ENCODE measurements around the gene SLC25A21.
"Not testable (repeated sequence)": the region's sequence is repeated elsewhere in the genome, so short reads cannot be mapped to it uniquely, and the experiment has no call there.

Gene SLC25A21

GRCh38 chr14:36862237-36862636, 310.2 kb downstream of the SLC25A21 start:
- ATAC-seq, H3K9me3 Mint-ChIP-seq, H3K4me3 Mint-ChIP-seq, H3K27ac Mint-ChIP-seq, H3K27me3 Mint-ChIP-seq, H3K36me3 Mint-ChIP-seq, H3K4me1 Mint-ChIP-seq: not testable (repeated sequence)

GRCh38 chr14:36860831-36861230, 311.6 kb downstream of the SLC25A21 start:
- Mint-ChIP-seq H3K36me3 (no peaks in the 10 kb centered on the region), H3K27ac (no peak overlapping the region), H3K4me3 (no peak overlapping the region), H3K4me1 (no peaks in the 10 kb centered on the region), H3K27me3 (no peaks in the 10 kb centered on the region), H3K9me3 (peaks cover 7% of the 10 kb centered on the region)
- ATAC-seq, result no peak

DNA sequence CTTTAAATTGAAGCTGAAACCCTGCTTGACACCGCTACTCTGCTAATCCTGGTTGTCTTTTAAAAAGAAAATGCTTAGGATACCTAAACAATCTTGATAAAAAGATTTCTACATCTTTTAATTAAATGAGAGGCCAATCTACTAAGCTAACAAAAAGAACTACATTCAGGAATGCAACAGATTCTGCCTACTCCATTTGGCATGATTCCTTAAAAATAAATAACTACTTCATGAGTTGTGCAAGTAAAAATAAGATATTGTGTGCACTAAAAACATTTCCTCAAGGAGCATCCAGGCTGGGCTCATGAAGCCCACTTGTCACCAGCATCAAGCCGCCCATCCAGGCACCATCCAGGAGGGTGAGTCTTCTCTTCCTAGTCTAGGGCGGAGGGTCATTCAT, 313.3 kb downstream of the SLC25A21 start:
- Mint-ChIP-seq H3K9me3 (peaks cover 6% of the 10 kb centered on the region), H3K27ac (no peak overlapping the region), H3K27me3 (no peaks in the 10 kb centered on the region), H3K4me3 (no peak overlapping the region), H3K4me1 (no peaks in the 10 kb centered on the region), H3K36me3 (no peaks in the 10 kb centered on the region)
- ATAC-seq, result no peak

DNA sequence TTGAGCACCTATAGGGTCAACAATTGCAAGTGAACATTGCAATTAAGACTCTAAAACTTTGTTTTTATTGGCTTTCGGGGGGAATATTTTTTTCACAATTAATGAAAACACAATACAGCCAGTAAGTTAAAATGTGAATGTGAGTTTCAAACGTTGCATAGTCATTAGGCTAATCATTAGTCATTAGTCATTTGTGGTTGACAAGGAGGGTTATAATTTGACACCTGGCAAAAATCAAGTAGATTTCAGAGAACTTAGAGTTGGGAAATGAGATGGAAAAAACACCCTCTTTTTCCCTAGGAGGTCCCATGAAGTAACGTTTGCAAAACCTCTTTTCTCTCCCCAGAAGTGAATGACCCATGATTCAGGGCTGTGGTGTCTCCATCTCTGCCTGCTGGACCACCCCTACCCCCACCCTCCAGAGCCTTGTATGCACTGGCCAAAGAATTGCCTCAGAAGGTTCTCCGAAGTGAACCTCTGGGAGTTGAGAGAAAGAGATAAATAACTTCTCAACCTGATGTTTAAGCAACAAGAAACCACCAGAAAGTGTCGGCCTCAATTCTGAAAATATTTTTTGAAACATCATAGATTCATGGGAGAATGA, 314.5 kb downstream of the SLC25A21 start:
- ATAC-seq, result no peak
- no peak overlapping the region for H3K27ac Mint-ChIP-seq
- no peaks in the 10 kb centered on the region for H3K36me3 Mint-ChIP-seq
- peaks cover 6% of the 10 kb centered on the region for H3K9me3 Mint-ChIP-seq
- no peaks in the 10 kb centered on the region for H3K27me3 Mint-ChIP-seq
- no peak overlapping the region for H3K4me3 Mint-ChIP-seq
- H3K4me1 Mint-ChIP-seq, result no peaks in the 10 kb centered on the region

GRCh38 chr14:36857136-36857535, 315.3 kb downstream of the SLC25A21 start:
- Mint-ChIP-seq H3K9me3 (peaks cover 6% of the 10 kb centered on the region), H3K4me3 (no peak overlapping the region), H3K27ac (no peak overlapping the region), H3K4me1 (no peaks in the 10 kb centered on the region), H3K36me3 (no peaks in the 10 kb centered on the region), H3K27me3 (no peaks in the 10 kb centered on the region)
- ATAC-seq, result no peak

DNA sequence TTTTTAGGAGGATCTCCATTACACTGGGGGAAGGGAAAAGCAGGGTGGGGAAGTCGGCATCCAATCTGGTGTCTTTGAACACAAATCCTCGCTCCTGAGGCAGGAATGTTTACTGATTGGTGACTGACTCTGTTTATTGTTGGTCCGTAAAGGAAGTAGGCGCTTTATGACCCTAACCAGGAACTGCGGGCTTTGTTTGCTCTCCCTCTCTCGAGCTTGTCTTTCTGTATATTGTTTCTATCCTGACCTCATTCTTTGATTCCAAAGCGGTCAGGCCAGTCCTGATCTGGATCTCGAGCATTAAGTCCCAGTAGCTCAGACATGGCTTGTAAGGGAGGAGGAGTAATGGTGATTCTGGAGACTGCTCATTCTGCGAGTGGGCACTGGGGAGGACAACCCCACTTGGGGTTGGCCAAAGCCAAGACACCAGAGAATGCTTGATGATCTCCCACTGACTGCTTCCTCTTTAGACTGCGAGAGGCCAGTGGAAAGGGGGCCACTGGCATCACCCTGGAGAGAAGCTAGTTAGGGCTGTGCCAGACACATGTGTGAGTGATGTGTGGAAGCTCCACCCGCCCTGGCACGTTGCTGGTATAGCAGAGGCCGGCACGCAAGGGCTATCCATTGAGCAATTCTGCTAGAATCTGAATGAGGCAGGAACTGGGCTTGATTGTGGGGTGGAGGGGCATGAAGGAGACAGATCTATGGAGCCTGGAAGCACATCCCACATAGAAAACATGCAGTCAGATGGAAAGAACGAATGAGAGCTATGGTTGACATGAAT, 316.1 kb downstream of the SLC25A21 start:
- Mint-ChIP-seq H3K27me3 (no peaks in the 10 kb centered on the region), H3K4me3 (no peak overlapping the region), H3K27ac (no peak overlapping the region), H3K9me3 (peaks cover 3% of the 10 kb centered on the region), H3K4me1 (no peaks in the 10 kb centered on the region), H3K36me3 (no peaks in the 10 kb centered on the region)
- no peak for ATAC-seq

- Mint-ChIP-seq H3K4me3 (no peak overlapping the region), H3K36me3 (no peaks in the 10 kb centered on the region), H3K27ac (no peak overlapping the region), H3K9me3 (peaks cover 3% of the 10 kb centered on the region), H3K27me3 (no peaks in the 10 kb centered on the region), H3K4me1 (no peaks in the 10 kb centered on the region)
- ATAC-seq, result no peak
These were observed 317.0 kb downstream of the SLC25A21 start for GRCh38 chr14:36855396-36855795.

DNA sequence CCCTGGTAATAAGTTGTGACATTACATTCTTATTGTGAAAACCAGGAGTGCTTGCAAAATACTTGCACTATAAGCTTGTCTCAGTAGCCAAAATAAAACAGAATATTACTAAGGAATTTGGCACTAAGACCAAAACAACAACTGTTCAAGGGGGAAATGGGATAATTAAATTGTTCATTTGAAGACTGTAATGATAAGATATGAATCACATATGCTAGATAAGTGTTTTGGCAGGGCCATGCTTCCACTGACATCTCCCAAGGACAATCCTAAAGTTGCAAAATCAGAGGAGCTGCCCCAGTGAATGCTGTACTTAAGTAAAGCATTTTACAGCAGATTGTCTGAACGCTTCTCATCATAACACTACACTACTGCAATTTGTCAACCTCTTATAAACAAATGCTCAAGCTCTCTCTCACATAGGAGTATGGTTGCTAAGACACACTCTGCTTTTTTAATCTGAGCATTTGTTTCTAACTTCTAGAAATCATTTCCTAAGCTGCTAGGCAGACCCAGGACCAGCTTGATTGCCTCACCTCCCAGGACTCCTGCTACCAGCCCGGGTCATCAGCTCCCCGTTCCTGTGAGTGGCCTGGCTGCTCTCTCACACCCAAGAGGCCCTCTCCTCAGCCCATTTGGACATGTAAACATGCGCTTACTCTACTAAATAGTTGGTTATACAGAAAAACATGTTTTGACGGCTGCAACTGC, 319.3 kb downstream of the SLC25A21 start:
- ATAC-seq, result no peak
- Mint-ChIP-seq H3K4me3 (no peak overlapping the region), H3K27me3 (no peaks in the 10 kb centered on the region), H3K36me3 (no peaks in the 10 kb centered on the region), H3K27ac (no peak overlapping the region), H3K4me1 (no peaks in the 10 kb centered on the region), H3K9me3 (peaks cover 3% of the 10 kb centered on the region)

GRCh38 chr14:36848213-36848612, 324.2 kb downstream of the SLC25A21 start:
- Mint-ChIP-seq H3K4me3 (no peak overlapping the region), H3K9me3 (peaks cover 5% of the 10 kb centered on the region), H3K4me1 (no peaks in the 10 kb centered on the region), H3K36me3 (no peaks in the 10 kb centered on the region), H3K27me3 (no peaks in the 10 kb centered on the region), H3K27ac (no peak overlapping the region)
- ATAC-seq, result no peak

DNA sequence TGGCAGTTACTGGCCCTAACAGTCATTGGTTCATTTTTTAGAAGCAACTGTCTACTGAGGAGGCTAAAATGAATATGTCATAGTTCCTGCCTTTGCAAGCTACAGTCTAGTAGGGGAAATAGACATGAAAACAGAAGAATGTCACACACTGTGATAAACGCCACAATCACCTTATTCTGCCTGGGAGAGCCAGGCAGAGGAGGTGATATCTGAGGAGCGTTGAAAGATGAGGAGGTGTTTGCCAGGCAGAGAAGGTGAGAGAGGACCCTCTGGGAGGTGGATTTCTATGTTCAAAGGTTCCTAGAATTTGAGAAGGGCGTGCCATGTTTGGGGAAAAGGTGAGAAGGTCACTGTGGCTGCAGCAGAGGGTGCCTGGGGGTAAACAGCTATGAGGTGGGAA, 325.0 kb downstream of the SLC25A21 start:
- H3K27ac Mint-ChIP-seq, result no peak overlapping the region
- H3K4me3 Mint-ChIP-seq, result no peak overlapping the region
- no peaks in the 10 kb centered on the region for H3K4me1 Mint-ChIP-seq
- no peak for ATAC-seq
- H3K36me3 Mint-ChIP-seq, result no peaks in the 10 kb centered on the region
- H3K9me3 Mint-ChIP-seq, result peaks cover 5% of the 10 kb centered on the region
- H3K27me3 Mint-ChIP-seq, result no peaks in the 10 kb centered on the region

DNA sequence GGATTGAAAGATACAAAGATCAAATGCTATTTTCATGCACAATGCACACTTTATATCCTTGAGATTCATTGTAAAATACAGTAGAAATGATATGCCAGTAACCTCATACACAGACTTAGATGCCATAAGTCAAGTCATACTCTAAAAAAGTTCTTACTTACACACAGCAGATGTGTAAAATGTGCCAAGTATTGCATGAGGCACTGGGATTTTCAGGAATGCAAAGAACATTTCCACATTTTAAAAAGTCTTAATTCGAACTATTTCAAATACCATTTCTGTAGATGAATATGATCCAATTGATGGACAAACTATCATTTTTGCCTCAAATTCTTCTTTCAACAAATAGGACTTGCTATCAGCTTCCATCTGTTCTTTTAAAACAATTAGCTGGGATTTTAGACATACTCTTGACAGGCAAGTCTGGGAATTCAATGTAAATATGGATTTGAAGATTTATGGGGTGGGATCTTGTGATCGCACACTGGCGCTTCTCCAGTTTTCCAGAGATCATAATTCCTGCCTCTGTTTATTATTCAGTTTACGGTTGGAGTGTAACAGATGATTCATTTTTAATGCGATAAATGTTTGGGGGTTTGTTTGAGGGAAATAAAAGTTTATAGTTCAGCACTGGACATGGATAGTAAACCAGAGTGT, 326.9 kb downstream of the SLC25A21 start:
- Mint-ChIP-seq H3K27me3 (no peaks in the 10 kb centered on the region), H3K36me3 (no peaks in the 10 kb centered on the region), H3K4me3 (no peak overlapping the region), H3K27ac (no peak overlapping the region), H3K9me3 (peaks cover 5% of the 10 kb centered on the region), H3K4me1 (no peaks in the 10 kb centered on the region)
- no peak for ATAC-seq

GRCh38 chr14:36844443-36845195, 327.8 kb downstream of the SLC25A21 start:
- Mint-ChIP-seq H3K36me3 (no peaks in the 10 kb centered on the region), H3K27ac (no peak overlapping the region), H3K4me3 (no peak overlapping the region), H3K27me3 (no peaks in the 10 kb centered on the region), H3K4me1 (no peaks in the 10 kb centered on the region), H3K9me3 (peaks cover 5% of the 10 kb centered on the region)
- ATAC-seq, result no peak

GRCh38 chr14:36843410-36843809, 329.0 kb downstream of the SLC25A21 start:
- Mint-ChIP-seq H3K9me3 (peaks cover 5% of the 10 kb centered on the region), H3K4me1 (no peaks in the 10 kb centered on the region), H3K27me3 (no peaks in the 10 kb centered on the region), H3K4me3 (no peak overlapping the region), H3K36me3 (no peaks in the 10 kb centered on the region), H3K27ac (no peak overlapping the region)
- no peak for ATAC-seq

DNA sequence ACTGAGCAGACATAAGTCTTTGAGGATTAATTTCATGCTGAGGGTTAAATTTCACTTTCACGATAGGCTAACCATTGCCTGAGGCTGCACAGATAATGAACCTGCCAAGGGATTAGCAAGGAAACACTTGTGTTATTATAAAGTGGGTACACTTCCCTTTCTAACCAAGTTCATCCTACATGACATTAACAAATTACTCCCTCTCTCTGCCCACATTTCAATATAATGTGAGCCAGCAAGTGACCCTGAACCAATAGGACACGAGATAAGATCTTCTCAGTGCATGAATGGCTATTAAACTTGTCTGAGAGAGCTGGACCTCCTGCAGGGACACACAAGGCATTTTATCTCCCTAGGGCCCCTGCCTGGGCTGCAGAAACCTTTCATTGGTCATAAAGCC, 337.3 kb downstream of the SLC25A21 start:
- H3K9me3 Mint-ChIP-seq, result peaks cover 9% of the 10 kb centered on the region
- H3K27ac Mint-ChIP-seq, result no peak overlapping the region
- no peak for ATAC-seq
- no peaks in the 10 kb centered on the region for H3K27me3 Mint-ChIP-seq
- H3K36me3 Mint-ChIP-seq, result no peaks in the 10 kb centered on the region
- no peaks in the 10 kb centered on the region for H3K4me1 Mint-ChIP-seq
- no peak overlapping the region for H3K4me3 Mint-ChIP-seq

- no peaks in the 10 kb centered on the region for H3K36me3 Mint-ChIP-seq
- no peak for ATAC-seq
- H3K4me1 Mint-ChIP-seq, result no peaks in the 10 kb centered on the region
- H3K4me3 Mint-ChIP-seq, result no peak overlapping the region
- H3K27me3 Mint-ChIP-seq, result no peaks in the 10 kb centered on the region
- no peak overlapping the region for H3K27ac Mint-ChIP-seq
- peaks cover 9% of the 10 kb centered on the region for H3K9me3 Mint-ChIP-seq
These were observed 338.1 kb downstream of the SLC25A21 start for GRCh38 chr14:36834293-36834692.

All from stimulated activated memory B cell treated with anti-CD40 and anti-IgM and Interleukin-4, amounts not matched to agents 10 μg/mL and 1 μg/mL and 100 μg/mL, for 72 hours (primary cell).